ENCODE results near the gene CXCL14.

- TF ChIP-seq, protein P1, sequence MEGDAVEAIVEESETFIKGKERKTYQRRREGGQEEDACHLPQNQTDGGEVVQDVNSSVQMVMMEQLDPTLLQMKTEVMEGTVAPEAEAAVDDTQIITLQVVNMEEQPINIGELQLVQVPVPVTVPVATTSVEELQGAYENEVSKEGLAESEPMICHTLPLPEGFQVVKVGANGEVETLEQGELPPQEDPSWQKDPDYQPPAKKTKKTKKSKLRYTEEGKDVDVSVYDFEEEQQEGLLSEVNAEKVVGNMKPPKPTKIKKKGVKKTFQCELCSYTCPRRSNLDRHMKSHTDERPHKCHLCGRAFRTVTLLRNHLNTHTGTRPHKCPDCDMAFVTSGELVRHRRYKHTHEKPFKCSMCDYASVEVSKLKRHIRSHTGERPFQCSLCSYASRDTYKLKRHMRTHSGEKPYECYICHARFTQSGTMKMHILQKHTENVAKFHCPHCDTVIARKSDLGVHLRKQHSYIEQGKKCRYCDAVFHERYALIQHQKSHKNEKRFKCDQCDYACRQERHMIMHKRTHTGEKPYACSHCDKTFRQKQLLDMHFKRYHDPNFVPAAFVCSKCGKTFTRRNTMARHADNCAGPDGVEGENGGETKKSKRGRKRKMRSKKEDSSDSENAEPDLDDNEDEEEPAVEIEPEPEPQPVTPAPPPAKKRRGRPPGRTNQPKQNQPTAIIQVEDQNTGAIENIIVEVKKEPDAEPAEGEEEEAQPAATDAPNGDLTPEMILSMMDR (IDR thresholded peaks at IDR 0.05), result no peak
- TF ChIP-seq SMC3 (IDR thresholded peaks at IDR 0.05; ENCODE audit: low read depth, low read length), result no peak
- TF ChIP-seq RAD21 (IDR thresholded peaks at IDR 0.05; ENCODE audit: low read length), result no peak
- no peak for TF ChIP-seq CHD2 (IDR thresholded peaks at IDR 0.05; ENCODE audit: low read length, partially characterized antibody)
- TF ChIP-seq SIN3A (IDR thresholded peaks at IDR 0.05; ENCODE audit: borderline replicate concordance, low read depth, low read length), result no peak
- no peak for TF ChIP-seq JUND (IDR thresholded peaks at IDR 0.05)
- no peak for TF ChIP-seq EP300 (IDR thresholded peaks at IDR 0.05; ENCODE audit: borderline replicate concordance in 1 of 2, low read depth in 1 of 2, low read length in 1 of 2)
- TF ChIP-seq POLR2AphosphoS5 (IDR thresholded peaks at IDR 0.05; ENCODE audit: low read depth, low read length), result no peak
- TF ChIP-seq FOXM1 (IDR thresholded peaks at IDR 0.05; ENCODE audit: low read depth), result no peak
- no peak for TF ChIP-seq TAF1 (IDR thresholded peaks at IDR 0.05; ENCODE audit: borderline replicate concordance, low read depth, low read length)
Measured at GRCh38 chr5:135577421-135577820, 1.4 kb downstream of the CXCL14 start.
